T-helper 2 cell treated with Interferon-gamma antibody and Interleukin-4, amounts not matched to agents 5 μg/mL and 100 μg/mL, for 36 hours (primary cell): ENCODE measurements around the gene N4BP2L2.

Source experiments
- DNase-seq: peaks from one replicate; pipeline ENCODE4 v3.0.0; 2021; ENCODE audit warnings: low spot score
- H3K27ac Mint-ChIP-seq: one replicate; pipeline ENCODE4 v1.8.0; 2021; ENCODE audit warnings: mild to moderate bottlenecking, mixed read lengths
- H3K27me3 Mint-ChIP-seq: one replicate; pipeline ENCODE4 v1.8.0; 2021; ENCODE audit warnings: low read depth, mixed read lengths
- H3K36me3 Mint-ChIP-seq: one replicate; pipeline ENCODE4 v1.8.0; 2021; ENCODE audit warnings: low read depth, mixed read lengths
- H3K4me1 Mint-ChIP-seq: one replicate; pipeline ENCODE4 v1.8.0; 2021; ENCODE audit warnings: low read depth, mixed read lengths
- H3K4me3 Mint-ChIP-seq: one replicate; pipeline ENCODE4 v1.8.0; 2022; ENCODE audit warnings: mild to moderate bottlenecking, moderate library complexity, mixed read lengths
- H3K9me3 Mint-ChIP-seq: one replicate; pipeline ENCODE4 v1.8.0; 2021; ENCODE audit warnings: mixed read lengths

The N4BP2L2 gene

GRCh38 chr13:32549788-32550187 is 11.2 kb upstream of the N4BP2L2 start:
- Mint-ChIP-seq H3K9me3 (no peaks in the 10 kb centered on the region), H3K36me3 (no peaks in the 10 kb centered on the region), H3K27me3 (peaks cover 8% of the 10 kb centered on the region), H3K27ac (no peak overlapping the region), H3K4me1 (no peaks in the 10 kb centered on the region), H3K4me3 (no peak overlapping the region)
- no peak for DNase-seq

- Mint-ChIP-seq H3K4me1 (no peaks in the 10 kb centered on the region), H3K4me3 (no peak overlapping the region), H3K27ac (no peak overlapping the region), H3K36me3 (no peaks in the 10 kb centered on the region), H3K9me3 (no peaks in the 10 kb centered on the region), H3K27me3 (peaks cover 8% of the 10 kb centered on the region)
- no peak for DNase-seq
These were observed 10.2 kb upstream of the N4BP2L2 start for GRCh38 chr13:32548837-32549236.

DNA sequence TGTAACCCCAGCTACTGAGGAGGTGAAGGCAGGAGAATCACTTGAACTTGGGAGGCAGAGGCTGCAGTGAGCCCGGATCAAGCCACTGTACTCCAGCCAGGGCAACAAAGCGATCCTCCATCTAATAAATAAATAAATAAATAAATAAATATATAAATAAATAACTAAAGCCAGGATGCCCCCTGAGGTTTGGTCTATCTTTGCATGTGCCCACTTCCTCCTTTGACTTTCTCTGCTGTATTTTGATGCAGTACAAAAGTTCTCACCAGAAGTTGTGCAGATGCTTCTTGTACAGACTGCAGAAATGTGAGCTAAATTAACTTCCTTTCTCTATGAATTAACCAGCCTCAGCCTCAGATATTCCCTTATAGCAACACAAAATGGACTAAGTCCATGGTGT is 6.5 kb upstream of the N4BP2L2 start:
- Mint-ChIP-seq H3K4me3 (no peak overlapping the region), H3K36me3 (no peaks in the 10 kb centered on the region), H3K27ac (no peak overlapping the region), H3K27me3 (peaks cover 4% of the 10 kb centered on the region), H3K4me1 (no peaks in the 10 kb centered on the region), H3K9me3 (no peaks in the 10 kb centered on the region)
- no peak for DNase-seq

GRCh38 chr13:32542221-32542620 is 3.6 kb upstream of the N4BP2L2 start:
- H3K27ac Mint-ChIP-seq = no peak overlapping the region
- peaks cover 4% of the 10 kb centered on the region for H3K27me3 Mint-ChIP-seq
- no peaks in the 10 kb centered on the region for H3K9me3 Mint-ChIP-seq
- H3K4me1 Mint-ChIP-seq = peaks cover 11% of the 10 kb centered on the region
- DNase-seq = no peak
- no peak overlapping the region for H3K4me3 Mint-ChIP-seq
- H3K36me3 Mint-ChIP-seq = peaks cover 11% of the 10 kb centered on the region

GRCh38 chr13:32538143-32538620 is 413 bp downstream of the N4BP2L2 start:
- H3K4me3 Mint-ChIP-seq = peak overlapping the region; percentile 98
- peaks cover 45% of the 10 kb centered on the region for H3K36me3 Mint-ChIP-seq
- no peaks in the 10 kb centered on the region for H3K9me3 Mint-ChIP-seq
- peaks cover 42% of the 10 kb centered on the region for H3K4me1 Mint-ChIP-seq
- H3K27ac Mint-ChIP-seq = peak overlapping the region; percentile 99
- DNase-seq = no peak
- no peaks in the 10 kb centered on the region for H3K27me3 Mint-ChIP-seq

- DNase-seq = peak; percentile 19
- Mint-ChIP-seq H3K4me1 (peaks cover 45% of the 10 kb centered on the region), H3K27ac (peak overlapping the region; percentile 99), H3K9me3 (no peaks in the 10 kb centered on the region), H3K36me3 (peaks cover 49% of the 10 kb centered on the region), H3K4me3 (peak overlapping the region; percentile 98), H3K27me3 (no peaks in the 10 kb centered on the region)
These were observed 934 bp downstream of the N4BP2L2 start for GRCh38 chr13:32537580-32538142.

DNA sequence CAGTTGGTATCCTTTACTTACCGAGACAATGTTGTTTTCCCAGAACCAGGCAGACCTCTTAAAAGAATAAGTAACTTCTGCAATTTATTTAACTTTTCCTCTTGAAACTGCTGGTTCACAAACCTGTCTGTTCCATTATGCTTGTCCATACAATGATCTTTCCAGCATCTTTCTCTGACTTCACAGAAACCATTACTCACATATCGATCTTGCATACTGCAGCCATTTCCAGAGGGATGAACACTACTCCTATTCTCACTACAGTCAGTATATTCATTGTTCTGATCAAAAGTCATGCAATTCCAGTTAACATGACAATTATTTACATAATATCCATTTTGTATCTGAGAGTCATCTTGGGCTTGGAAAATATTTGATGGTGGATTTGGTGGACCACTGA is 2.8 kb downstream of the N4BP2L2 start:
- peaks cover 61% of the 10 kb centered on the region for H3K4me1 Mint-ChIP-seq
- no peak for DNase-seq
- peak overlapping the region; percentile 7 for H3K27ac Mint-ChIP-seq
- peaks cover 58% of the 10 kb centered on the region for H3K36me3 Mint-ChIP-seq
- no peaks in the 10 kb centered on the region for H3K9me3 Mint-ChIP-seq
- peak overlapping the region; percentile 49 for H3K4me3 Mint-ChIP-seq
- no peaks in the 10 kb centered on the region for H3K27me3 Mint-ChIP-seq

- Mint-ChIP-seq H3K4me3 (peak overlapping the region; percentile 61), H3K36me3 (peaks cover 58% of the 10 kb centered on the region), H3K9me3 (no peaks in the 10 kb centered on the region), H3K27ac (no peak overlapping the region), H3K27me3 (no peaks in the 10 kb centered on the region), H3K4me1 (peaks cover 65% of the 10 kb centered on the region)
- DNase-seq = no peak
These were observed 3.5 kb downstream of the N4BP2L2 start for GRCh38 chr13:32535115-32535514.

DNA sequence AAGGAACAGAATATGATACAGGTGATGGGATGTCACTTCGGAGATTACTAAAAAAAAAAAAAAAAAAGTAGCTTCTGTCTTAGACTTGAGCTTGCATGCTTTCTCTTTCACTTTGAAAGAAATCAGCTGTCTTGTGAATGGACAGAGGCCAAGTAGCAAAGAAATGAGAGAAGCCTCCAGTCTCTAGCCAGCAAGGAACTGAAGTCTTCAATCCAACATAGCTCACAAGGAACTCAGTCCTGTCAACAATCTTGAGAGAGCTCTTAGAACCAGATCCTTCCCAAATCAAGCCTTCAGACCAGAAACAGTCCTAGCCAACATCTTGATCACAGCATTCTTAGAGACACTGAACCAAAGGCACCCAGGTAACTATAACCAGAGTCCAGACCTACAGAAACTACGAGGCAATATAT is 7.7 kb downstream of the N4BP2L2 start:
- Mint-ChIP-seq H3K27me3 (no peaks in the 10 kb centered on the region), H3K36me3 (peaks cover 60% of the 10 kb centered on the region), H3K27ac (peak overlapping the region; percentile 92), H3K4me3 (peak overlapping the region; percentile 92), H3K9me3 (no peaks in the 10 kb centered on the region), H3K4me1 (peaks cover 57% of the 10 kb centered on the region)
- no peak for DNase-seq

- peaks cover 55% of the 10 kb centered on the region for H3K36me3 Mint-ChIP-seq
- H3K27ac Mint-ChIP-seq = no peak overlapping the region
- no peaks in the 10 kb centered on the region for H3K9me3 Mint-ChIP-seq
- no peaks in the 10 kb centered on the region for H3K27me3 Mint-ChIP-seq
- H3K4me1 Mint-ChIP-seq = peaks cover 39% of the 10 kb centered on the region
- H3K4me3 Mint-ChIP-seq = no peak overlapping the region
- no peak for DNase-seq
These were observed 10.2 kb downstream of the N4BP2L2 start for GRCh38 chr13:32528358-32528757.

- Mint-ChIP-seq H3K27ac (no peak overlapping the region), H3K4me3 (no peak overlapping the region), H3K27me3 (no peaks in the 10 kb centered on the region), H3K4me1 (peaks cover 35% of the 10 kb centered on the region), H3K36me3 (peaks cover 53% of the 10 kb centered on the region), H3K9me3 (no peaks in the 10 kb centered on the region)
- DNase-seq = no peak
These were observed 11.4 kb downstream of the N4BP2L2 start for GRCh38 chr13:32527151-32527550.

DNA sequence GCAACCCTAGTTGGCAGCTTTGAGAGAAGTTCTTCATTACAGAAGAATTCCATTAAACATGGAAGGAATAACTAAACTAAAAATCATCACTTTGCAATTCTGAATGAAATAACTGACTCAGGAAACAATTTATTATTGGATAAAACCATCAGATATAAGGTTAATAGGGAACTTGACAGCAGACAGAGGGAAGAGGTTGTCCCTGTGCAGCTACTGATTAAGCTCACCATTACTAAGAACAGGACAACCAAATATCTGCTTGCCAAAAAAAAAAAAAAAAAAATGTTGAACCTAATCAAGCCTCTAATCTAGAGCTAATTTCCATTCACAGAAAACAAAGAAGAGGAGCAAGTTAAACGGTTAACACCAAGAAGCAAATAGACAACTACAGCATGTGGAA is 12.8 kb downstream of the N4BP2L2 start:
- H3K36me3 Mint-ChIP-seq = peaks cover 51% of the 10 kb centered on the region
- DNase-seq = no peak
- no peaks in the 10 kb centered on the region for H3K27me3 Mint-ChIP-seq
- no peak overlapping the region for H3K27ac Mint-ChIP-seq
- H3K4me3 Mint-ChIP-seq = no peak overlapping the region
- no peaks in the 10 kb centered on the region for H3K9me3 Mint-ChIP-seq
- H3K4me1 Mint-ChIP-seq = peaks cover 21% of the 10 kb centered on the region

DNA sequence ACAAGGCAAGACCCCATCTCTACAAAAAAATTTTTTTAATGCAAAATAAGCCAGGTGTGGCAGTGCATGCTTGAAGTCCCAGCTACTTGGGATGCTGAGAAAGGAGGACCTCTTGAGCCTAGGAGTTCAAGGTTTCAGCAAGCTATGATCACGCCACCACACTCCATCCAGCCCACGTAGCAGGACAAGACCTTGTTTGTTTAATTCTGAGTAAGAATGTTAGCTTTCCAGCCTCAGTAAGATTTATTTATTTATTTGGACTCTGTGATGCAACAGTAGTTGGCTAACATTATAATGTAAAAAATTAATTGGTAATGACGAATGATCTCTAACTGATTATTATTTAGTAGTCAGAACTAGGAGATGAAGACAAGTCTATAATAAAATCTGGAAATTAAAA is 23.3 kb downstream of the N4BP2L2 start:
- Mint-ChIP-seq H3K4me3 (no peak overlapping the region), H3K9me3 (no peaks in the 10 kb centered on the region), H3K27ac (no peak overlapping the region), H3K36me3 (peaks cover 43% of the 10 kb centered on the region), H3K4me1 (peaks cover 8% of the 10 kb centered on the region), H3K27me3 (no peaks in the 10 kb centered on the region)
- DNase-seq = no peak

- H3K27ac Mint-ChIP-seq = no peak overlapping the region
- no peak for DNase-seq
- no peaks in the 10 kb centered on the region for H3K27me3 Mint-ChIP-seq
- H3K4me3 Mint-ChIP-seq = no peak overlapping the region
- peaks cover 2% of the 10 kb centered on the region for H3K4me1 Mint-ChIP-seq
- no peaks in the 10 kb centered on the region for H3K9me3 Mint-ChIP-seq
- H3K36me3 Mint-ChIP-seq = peaks cover 30% of the 10 kb centered on the region
These were observed 27.1 kb downstream of the N4BP2L2 start for GRCh38 chr13:32511482-32511881.

- Mint-ChIP-seq H3K4me1 (peaks cover 1% of the 10 kb centered on the region), H3K36me3 (peaks cover 17% of the 10 kb centered on the region), H3K27me3 (no peaks in the 10 kb centered on the region), H3K27ac (no peak overlapping the region), H3K4me3 (no peak overlapping the region), H3K9me3 (no peaks in the 10 kb centered on the region)
- DNase-seq = no peak
These were observed 33.7 kb downstream of the N4BP2L2 start for GRCh38 chr13:32504876-32505275.
